NCI-H446 treated with DMSO at 0.1 percent for 48 hours (cell line): ENCODE measurements around the gene CELA1.

Experiments
- DNase-seq: peaks from one replicate; lab custom pipeline; 2025; lab: John Stamatoyannopoulos, UW

CELA1 gene

GRCh38 chr12:51374856-51375255 is 28.4 kb upstream of the CELA1 start:
- DNase-seq: no peak

- DNase-seq: no peak
Measured at GRCh38 chr12:51374361-51374760, 27.9 kb upstream of the CELA1 start.

GRCh38 chr12:51373187-51373586 is 26.7 kb upstream of the CELA1 start:
- DNase-seq: no peak

GRCh38 chr12:51372021-51372420 is 25.5 kb upstream of the CELA1 start:
- DNase-seq: no peak

- peak; percentile 59 for DNase-seq
Measured at GRCh38 chr12:51371295-51371953, 24.9 kb upstream of the CELA1 start.

- DNase-seq: no peak
Measured at GRCh38 chr12:51370667-51371066, 24.2 kb upstream of the CELA1 start.

- no peak for DNase-seq
Measured at GRCh38 chr12:51369581-51369980, 23.1 kb upstream of the CELA1 start.

GRCh38 chr12:51368640-51369517 is 22.4 kb upstream of the CELA1 start:
- no peak for DNase-seq

- no peak for DNase-seq
Measured at GRCh38 chr12:51365276-51365675, 18.8 kb upstream of the CELA1 start.

- DNase-seq: no peak
Measured at GRCh38 chr12:51364001-51364400, 17.5 kb upstream of the CELA1 start.

- no peak for DNase-seq
Measured at GRCh38 chr12:51362747-51363342, 16.4 kb upstream of the CELA1 start.

- no peak for DNase-seq
Measured at GRCh38 chr12:51362307-51362706, 15.8 kb upstream of the CELA1 start.

- DNase-seq: no peak
Measured at GRCh38 chr12:51361161-51362016, 14.9 kb upstream of the CELA1 start.

- DNase-seq: no peak
Measured at GRCh38 chr12:51360315-51360714, 13.8 kb upstream of the CELA1 start.

GRCh38 chr12:51359851-51360250 is 13.4 kb upstream of the CELA1 start:
- no peak for DNase-seq

- no peak for DNase-seq
Measured at GRCh38 chr12:51358496-51358895, 12.0 kb upstream of the CELA1 start.

- DNase-seq: no peak
Measured at GRCh38 chr12:51357374-51358047, 11.0 kb upstream of the CELA1 start.

- DNase-seq: no peak
Measured at GRCh38 chr12:51351913-51352532, 5.5 kb upstream of the CELA1 start.

GRCh38 chr12:51349026-51349425 is 2.5 kb upstream of the CELA1 start:
- no peak for DNase-seq

GRCh38 chr12:51348116-51348515 is 1.6 kb upstream of the CELA1 start:
- DNase-seq: no peak

- DNase-seq: no peak
Measured at GRCh38 chr12:51345681-51346080, 798 bp downstream of the CELA1 start.
